Left cardiac atrium (tissue), 4 donors: ENCODE data around the gene NPY1R. TPM values are rescaled to one million over a fixed set of nuclear protein-coding genes. Genes with fewer than 3 reads are reported as not detected.

ENCODE experiments used
- ATAC-seq, 2 donors: fragments of 200-7000 bp; cut with Tn5 transposase; one replicate each; pipeline ENCODE4 v1.9.1; 2020; ENCODE audit warnings: mild to moderate bottlenecking in 2 of 2, moderate library complexity in 2 of 2
- DNase-seq: peaks from one replicate; pipeline ENCODE4 v3.0.0-alpha.2; 2020
- intact Hi-C, 2 donors: fragments of 100-400 bp; cut with DNase I; formaldehyde crosslinking; loops; one replicate each; pipeline versions ENCODE4 v1.14.1 to v1.15.1; 2022 to 2023
- long read RNA-seq: library from polyadenylated mRNA; unstranded; transcript quantifications from one replicate; pipeline ENCODE4 v2.0.0, GENCODE V29; 2021
- total RNA-seq, 2 donors: library from RNA; stranded (reverse); fragmentation: NEBNext Ultra II Directional; extraction: Animal tissue kit (Norgen Biotek cat#: 25700); gene quantifications; one replicate each; pipeline ENCODE4 v1.2.1, GENCODE V29; 2021
- donor health status: DM: no; HTN: yes; CAD: no.
- donor health status: DM: no; HTN: yes; CAD: no; lungs with severe emphysema.
- donor health status: DM: yes; HTN: yes; CAD: no.
- donor health status: Dilated cardiomyopathy.

The NPY1R gene
- 1 to 10 TPM; 2.8 to 2.9 TPM for total RNA-seq
- long read RNA-seq, result 0 reads

DNA sequence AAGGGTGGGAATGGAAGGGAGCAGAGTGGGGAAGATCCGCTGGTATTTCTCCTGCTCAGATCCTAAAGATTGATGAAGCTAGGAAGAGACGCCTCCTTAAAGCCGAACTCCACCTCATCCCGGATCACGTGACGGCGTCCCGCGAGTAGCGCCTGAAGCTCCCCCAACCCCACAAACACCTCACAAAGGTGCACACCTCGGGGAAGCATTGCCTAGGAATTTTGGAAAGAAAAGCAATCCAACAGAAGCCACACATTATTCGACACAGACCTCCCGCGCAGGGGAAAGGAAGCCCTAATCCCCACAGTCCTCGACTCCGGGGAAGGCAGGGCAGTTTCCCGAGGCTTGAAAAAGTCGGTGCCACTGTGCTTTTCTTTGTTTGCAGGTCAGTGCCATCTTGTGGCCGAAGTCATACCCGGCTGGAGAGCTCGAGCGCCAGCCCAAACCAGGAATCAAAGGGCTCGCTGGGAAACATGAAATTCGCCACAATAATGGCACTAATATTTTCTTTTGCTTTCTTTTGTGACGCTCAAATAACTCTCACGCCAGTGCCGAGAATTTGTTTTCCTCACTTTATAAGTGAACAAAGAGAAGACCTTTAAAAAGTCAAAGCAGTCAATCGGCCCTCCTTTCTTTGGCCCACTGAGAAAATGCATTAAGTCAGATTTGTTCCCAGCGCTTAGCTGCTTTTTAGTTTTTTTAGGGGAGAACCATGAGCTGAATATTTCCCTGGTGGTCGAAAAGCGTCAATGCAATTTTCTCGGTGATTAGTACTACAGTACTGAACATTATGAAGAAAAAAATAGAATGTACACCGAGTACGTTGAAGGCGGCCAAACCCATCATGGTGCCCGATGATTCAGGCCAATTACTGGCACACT is at the start of gene NPY1R:
Gene NPY1R (minus strand): TSS at position 71 of the 881 bp plus-strand sequence. CDS start 6,042 bp downstream, outside the sequence.
- intact Hi-C loops, result loop anchor here in 1 of 2 donors (2.0 to 10.0 kb wide), 3 partner anchors 228 to 834 kb away; no protein-coding TSS in a partner anchor
- ATAC-seq (peak; percentile 93), DNase-seq (peak; percentile 76)

GRCh38 chr4:163380703-163381102 is 48.3 kb upstream of the NPY1R start:
- DNase-seq (no peak), ATAC-seq (no peak)
- intact Hi-C loops, result no loop called here

DNA sequence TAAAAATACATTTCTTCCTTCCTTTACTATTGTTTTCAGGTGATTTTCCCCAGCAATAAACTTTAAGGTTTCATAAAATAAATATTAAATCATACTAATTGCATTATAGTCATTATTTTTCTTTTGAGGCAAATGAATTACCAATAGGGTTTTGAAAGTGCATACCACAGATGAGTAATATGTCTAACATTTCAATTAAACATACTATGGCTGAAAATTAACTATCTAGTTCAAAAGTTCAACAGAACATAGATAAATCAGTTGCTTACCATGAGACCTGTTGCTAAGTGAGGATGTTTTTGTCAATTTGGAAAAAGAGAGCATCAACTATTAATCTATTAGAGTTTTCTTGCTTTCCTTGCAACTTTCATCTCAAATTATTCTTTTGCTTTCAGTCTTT is 46.3 kb upstream of the NPY1R start:
- intact Hi-C loops, result no loop called here
- no peak for ATAC-seq
- no peak for DNase-seq

DNA sequence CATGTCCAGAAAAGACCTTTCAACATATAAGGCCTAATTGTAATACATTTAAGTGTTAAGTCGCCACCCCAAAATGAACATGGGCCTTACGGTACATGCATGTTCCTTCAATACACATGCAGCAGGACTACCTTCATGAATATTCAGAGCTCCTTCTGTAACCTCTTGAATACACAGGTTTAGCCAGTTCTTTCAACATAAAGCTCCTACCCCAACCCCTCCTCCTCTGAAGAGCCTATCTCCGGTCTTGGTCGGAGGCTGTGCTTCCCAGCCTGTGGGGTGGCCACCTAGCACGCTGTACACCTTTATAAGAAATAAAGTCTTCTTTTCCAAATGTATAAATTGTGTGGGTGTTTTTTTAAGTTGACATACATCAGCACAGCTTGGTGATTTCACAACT is 39.6 kb upstream of the NPY1R start:
- intact Hi-C loops, result no loop called here
- DNase-seq (no peak), ATAC-seq (no peak)

DNA sequence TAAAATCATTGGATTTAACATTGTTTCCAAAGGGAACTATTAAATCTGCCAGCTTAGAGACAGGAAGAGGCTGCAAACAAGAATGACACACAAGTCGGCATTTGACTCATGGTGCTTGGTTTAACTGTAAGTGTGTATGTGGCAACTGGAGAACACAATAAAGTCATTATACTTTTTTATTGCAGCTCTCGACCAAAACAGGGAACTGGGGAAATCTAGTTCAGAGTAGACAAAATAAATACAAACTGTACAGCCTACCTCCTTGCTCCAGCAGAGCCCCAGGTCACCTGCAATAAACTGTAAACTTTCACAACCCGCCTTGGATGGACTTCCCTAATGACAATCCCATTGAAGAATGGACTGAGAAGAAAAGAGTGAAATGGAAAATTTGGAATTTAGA is 35.3 kb upstream of the NPY1R start:
- DNase-seq (no peak), ATAC-seq (no peak)
- intact Hi-C loops, result no loop called here

DNA sequence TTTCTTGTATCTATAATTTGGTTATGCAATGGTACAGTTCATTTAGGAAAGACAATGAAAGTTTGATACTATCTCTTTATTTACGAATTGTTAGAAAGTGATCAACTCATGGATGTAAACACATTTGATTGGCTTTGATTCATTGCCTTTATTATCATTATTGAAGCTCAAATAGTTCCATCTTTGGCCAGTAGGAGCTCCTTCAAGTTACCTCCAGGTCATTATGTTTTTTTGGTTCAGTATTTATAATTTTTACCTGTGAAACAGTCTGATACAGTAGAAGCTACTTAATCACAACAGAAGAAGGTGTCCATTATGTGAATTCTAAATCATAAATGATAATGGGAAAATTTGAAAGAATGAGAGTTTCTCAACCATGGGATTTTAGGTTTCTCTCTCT is 23.7 kb upstream of the NPY1R start:
- ATAC-seq, result no peak
- intact Hi-C loops, result no loop called here

DNA sequence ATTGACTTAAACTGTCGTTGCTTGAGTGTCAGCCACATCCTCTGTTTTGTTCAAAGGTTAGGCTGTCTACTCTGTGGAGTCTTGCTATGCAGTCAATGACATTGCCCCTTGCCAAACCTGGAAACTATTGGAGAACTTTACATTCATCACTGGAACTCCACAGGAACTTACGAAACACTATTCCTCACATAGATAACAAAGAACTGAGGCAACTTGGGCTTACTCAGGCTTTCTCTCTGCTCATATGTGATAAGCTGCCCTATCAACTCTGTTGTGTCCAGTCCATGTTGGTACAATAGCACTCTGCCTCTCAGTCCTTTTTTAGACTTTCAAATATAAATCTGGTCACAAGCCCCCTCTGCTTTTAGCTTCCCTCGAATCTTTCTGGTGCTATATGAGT is 20.7 kb upstream of the NPY1R start:
- intact Hi-C loops, result no loop called here
- DNase-seq, result no peak
- no peak for ATAC-seq

More for the DNA sequence above, 23.7 kb upstream of the NPY1R start:
- no peak for DNase-seq

DNA sequence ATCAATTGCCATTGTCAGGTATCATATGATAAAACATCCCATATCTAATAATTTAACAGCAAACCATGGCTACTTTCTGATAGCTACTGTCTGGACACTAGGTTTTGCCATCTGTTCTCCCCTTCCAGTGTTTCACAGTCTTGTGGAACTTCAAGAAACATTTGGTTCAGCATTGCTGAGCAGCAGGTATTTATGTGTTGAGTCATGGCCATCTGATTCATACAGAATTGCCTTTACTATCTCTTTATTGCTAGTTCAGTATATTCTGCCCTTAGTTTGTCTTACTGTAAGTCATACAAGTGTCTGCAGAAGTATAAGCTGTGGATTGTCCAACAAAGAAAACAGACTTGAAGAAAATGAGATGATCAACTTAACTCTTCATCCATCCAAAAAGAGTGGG is 18.3 kb upstream of the NPY1R start:
- ATAC-seq (no peak), DNase-seq (no peak)
- intact Hi-C loops, result no loop called here

DNA sequence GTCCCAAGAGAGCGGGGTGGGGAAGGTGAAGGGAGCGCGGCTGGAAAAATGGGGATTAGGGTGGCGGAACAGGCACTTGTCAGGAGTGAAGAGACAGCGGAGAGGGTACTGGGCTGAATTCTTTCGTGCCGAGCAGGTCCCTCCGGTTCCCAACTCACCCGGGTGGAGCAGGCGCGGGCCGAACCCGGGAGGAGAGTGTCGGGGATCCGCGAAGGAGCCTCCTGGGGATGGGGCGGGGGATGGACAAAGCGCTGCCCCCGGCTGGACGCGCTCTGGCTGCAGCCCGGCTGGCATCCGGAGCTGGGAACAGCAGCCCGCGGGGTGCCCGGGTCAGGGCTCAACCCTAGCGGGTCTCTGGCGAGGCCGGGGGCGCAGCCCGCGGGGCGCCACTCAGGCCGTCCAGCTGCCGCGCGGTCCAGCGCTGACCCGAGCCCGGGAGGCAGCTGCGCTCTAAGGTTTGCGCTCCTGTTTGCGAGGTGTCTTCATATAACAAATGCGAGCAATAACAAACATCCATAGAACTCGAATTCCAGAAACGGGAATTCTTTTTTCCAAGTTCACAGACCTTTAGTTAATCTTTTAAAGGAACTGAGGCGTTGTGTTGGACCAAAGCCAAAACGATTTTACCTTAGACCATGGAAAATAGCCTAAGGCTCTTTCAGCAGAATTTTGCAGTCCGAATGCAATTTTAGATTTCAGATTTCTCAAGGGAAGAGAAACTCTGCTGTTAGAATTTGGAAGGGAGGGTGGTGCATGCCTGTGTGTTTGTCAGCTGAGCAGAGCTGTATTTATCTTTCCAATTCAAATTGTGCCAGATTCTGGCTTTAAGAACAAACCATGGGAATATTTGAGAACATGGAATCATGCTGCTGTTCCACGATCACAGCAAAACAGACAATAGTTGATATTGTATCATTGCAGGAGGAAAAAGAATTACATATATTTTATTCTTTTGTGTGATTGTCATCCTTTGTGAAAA is 12.0 kb upstream of the NPY1R start:
- ATAC-seq (peak; percentile 50 to 76), DNase-seq (peak; percentile 27)
- intact Hi-C loops, result no loop called here

DNA sequence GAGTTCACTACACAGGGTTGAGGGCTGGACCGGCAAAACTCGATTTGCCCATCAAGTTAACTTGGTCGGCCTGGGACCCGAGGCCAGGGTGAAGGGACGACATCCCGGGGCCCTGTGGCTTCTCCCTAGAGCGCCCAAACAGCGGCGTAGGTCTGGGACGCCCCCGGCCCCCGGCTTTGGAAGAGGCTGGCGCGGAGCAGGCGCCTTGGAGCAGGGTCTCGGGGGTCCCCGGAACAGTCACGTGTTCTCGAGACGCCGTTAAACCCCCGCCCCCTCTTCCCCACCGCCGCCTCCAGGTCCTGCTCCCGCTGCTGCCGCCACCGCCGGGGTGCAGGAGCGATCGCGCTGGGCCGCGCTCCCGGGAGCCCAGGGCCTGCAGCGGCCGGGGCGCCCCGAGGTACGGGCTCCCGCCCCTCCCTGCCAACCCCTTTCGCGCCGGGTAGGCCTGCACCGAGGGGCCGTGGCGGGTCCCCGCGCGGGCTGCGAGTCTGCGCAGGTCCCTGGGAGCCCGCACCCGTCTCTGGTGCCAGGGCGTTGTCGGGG is 11.3 kb upstream of the NPY1R start, which contains the start of gene NPY5R:
Gene NPY5R (plus strand): TSS at position 289 of the 543 bp plus-strand sequence. CDS start 6,382 bp downstream, outside the sequence.
- ATAC-seq, result peak; percentile 73 to 79
- intact Hi-C loops, result no loop called here
- peak; percentile 22 for DNase-seq

- DNase-seq, result no peak
- intact Hi-C loops, result loop anchor here in 1 of 2 donors (10.0 kb wide), 1 partner anchor 231 kb away; no protein-coding TSS in a partner anchor
- no peak for ATAC-seq
Measured at GRCh38 chr4:163335384-163335783, 3.0 kb upstream of the NPY1R start.

- DNase-seq (peak; percentile 27), ATAC-seq (peak; percentile 46 to 77)
- intact Hi-C loops, result loop anchor here in 1 of 2 donors (2.0 to 10.0 kb wide), 3 partner anchors 227 to 833 kb away; no protein-coding TSS in a partner anchor
Measured at GRCh38 chr4:163331629-163332376, 593 bp downstream of the NPY1R start.

- peak in 1 of 2 donors; percentile 22 for ATAC-seq
- intact Hi-C loops, result loop anchor here in 1 of 2 donors (5.0 to 10.0 kb wide), 2 partner anchors 226 to 684 kb away; no protein-coding TSS in a partner anchor
- DNase-seq, result no peak
Measured at GRCh38 chr4:163330916-163331628, 1.3 kb downstream of the NPY1R start.

- DNase-seq (no peak), ATAC-seq (no peak)
- intact Hi-C loops, result no loop called here
Measured at GRCh38 chr4:163317110-163317509, 15.3 kb downstream of the NPY1R start.

DNA sequence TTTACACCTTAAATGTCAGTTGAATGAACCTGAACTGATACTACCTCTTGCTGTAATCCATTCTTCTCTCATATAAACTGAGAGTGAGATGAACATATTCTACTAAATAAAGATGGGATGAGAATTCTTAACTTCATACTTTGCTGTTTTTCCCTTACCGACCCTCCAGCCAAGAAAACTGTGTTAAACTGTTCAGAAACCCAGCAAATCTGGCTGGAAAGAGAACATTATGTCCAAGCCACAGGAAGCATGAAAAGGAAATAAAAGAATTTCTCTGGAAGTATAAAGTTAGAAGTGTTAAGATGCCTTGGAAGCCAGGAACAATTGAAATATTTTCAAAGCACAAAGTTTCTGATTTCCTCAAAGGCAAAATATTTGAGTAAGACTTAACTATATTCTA is 22.9 kb downstream of the NPY1R start:
- intact Hi-C loops, result no loop called here
- DNase-seq (no peak), ATAC-seq (no peak)

GRCh38 chr4:163303069-163303468 is 29.3 kb downstream of the NPY1R start:
- no peak for DNase-seq
- ATAC-seq, result no peak
- intact Hi-C loops, result no loop called here

DNA sequence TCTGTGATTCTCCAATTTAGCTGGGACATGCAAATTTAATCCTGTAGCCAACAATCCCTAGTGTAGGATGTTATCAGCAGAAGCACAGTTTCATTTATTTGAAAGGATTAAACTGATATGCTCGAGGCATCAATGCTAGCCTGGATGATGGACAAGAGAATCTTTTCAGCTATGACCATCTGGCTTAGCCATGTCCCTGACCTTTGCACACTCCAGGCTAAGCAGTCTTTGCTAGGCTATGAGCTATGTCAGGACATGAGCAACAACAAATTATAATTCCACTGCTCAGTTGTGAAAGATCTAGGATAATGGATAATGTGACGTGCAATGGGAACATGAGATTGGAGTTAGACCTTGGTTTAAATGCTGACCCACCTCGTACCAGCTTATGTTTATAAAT is 32.0 kb downstream of the NPY1R start:
- intact Hi-C loops, result no loop called here
- no peak for ATAC-seq
- no peak for DNase-seq

GRCh38 chr4:163295138-163295537 is 37.3 kb downstream of the NPY1R start:
- ATAC-seq (no peak), DNase-seq (no peak)
- intact Hi-C loops, result no loop called here
